GM10248 (cell line): Measurements from ENCODE around the gene GPR143.

ENCODE experiments used
- CTCF ChIA-PET: fragments of 300-600 bp; sonication (Branson Sonifier 250); formaldehyde crosslinking; extraction: SDS; loops from one replicate; lab custom pipeline; 2021; ENCODE audit warnings: antibody characterized with exemption; lab: Yijun Ruan, JAX
- POLR2A ChIA-PET: fragments of 350-650 bp; sonication (Branson Sonifier 250); formaldehyde crosslinking; extraction: SDS; loops from one replicate; lab custom pipeline; 2020; ENCODE audit warnings: antibody characterized with exemption; lab: Yijun Ruan, JAX
- DNase-seq: peaks from one replicate; pipeline ENCODE4 v3.0.0; 2012; ENCODE audit errors: extremely low spot score
- TF ChIP-seq, protein P1 (sequence below): IDR thresholded peaks from 2 replicates; pipeline ENCODE4 v1.5.1; 2012; ENCODE audit warnings: mild to moderate bottlenecking, low read depth; ENCODE audit errors: extremely low read depth, missing control alignments, control extremely low read depth

The GPR143 gene

DNA sequence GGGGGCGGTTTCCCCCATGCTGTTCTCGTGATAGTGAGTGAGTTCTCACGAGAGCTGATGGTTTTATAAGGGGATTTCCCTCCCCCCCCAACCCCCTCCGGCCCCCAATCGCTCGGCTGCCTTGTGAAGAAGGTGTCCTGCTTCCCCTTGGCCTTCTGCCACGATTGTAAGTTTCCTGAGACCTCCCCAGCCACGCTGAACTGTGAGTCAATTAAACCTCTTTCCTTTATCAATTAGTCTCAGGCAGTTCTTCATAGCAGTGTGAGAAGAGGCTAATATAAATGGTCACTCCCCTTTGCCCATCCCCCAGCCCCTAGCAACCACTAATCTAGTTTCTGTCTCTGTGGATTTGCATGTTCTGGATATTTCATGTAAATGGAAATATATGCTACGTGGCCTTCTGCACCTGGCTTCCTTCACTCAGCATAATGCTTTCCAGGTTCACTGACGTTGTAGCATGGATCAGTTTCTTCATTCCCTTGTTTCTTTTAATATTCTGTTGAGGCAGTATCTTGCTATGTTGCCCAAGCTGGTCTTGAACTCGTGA is 16.4 kb downstream of the GPR143 start:
- DNase-seq = no peak
- TF ChIP-seq, protein P1, sequence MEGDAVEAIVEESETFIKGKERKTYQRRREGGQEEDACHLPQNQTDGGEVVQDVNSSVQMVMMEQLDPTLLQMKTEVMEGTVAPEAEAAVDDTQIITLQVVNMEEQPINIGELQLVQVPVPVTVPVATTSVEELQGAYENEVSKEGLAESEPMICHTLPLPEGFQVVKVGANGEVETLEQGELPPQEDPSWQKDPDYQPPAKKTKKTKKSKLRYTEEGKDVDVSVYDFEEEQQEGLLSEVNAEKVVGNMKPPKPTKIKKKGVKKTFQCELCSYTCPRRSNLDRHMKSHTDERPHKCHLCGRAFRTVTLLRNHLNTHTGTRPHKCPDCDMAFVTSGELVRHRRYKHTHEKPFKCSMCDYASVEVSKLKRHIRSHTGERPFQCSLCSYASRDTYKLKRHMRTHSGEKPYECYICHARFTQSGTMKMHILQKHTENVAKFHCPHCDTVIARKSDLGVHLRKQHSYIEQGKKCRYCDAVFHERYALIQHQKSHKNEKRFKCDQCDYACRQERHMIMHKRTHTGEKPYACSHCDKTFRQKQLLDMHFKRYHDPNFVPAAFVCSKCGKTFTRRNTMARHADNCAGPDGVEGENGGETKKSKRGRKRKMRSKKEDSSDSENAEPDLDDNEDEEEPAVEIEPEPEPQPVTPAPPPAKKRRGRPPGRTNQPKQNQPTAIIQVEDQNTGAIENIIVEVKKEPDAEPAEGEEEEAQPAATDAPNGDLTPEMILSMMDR = no peak
- ChIA-PET POLR2A (no interaction called here), CTCF (no interaction called here)

DNA sequence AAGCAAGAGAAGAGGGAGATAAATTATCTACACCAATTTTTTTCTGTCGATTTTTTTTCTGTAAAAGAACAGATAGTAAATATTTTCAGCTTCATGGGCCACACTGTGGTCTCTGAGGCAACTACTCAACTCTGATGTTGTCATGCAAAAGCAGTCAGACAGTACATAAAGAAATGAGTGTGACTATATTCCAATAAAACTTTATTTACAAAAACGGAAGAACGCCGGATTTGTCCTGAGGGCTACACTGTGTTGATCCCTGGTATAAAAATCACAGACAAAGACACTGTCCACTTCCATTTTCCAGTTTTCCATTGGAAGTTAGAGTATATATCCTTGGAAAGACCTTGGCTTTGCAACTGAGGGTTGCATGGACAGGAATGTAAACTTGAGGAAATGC is 18.0 kb downstream of the GPR143 start:
- CTCF ChIA-PET = interaction anchor here (1.5 kb wide), 1 partner anchor 12 kb away, joined by 3 read pairs; no protein-coding TSS in a partner anchor

GRCh38 chrX:9746148-9746888 is 19.3 kb downstream of the GPR143 start:
- CTCF ChIA-PET = interaction anchor here (1.5 kb wide), 1 partner anchor 13 kb away, joined by 3 read pairs; no protein-coding TSS in a partner anchor
- POLR2A ChIA-PET = no interaction called here
- DNase-seq = no peak
- TF ChIP-seq, protein P1 = no peak

More for the DNA sequence above, 18.0 kb downstream of the GPR143 start:
- TF ChIP-seq, protein P1 = no peak
- POLR2A ChIA-PET = no interaction called here
- DNase-seq = no peak

DNA sequence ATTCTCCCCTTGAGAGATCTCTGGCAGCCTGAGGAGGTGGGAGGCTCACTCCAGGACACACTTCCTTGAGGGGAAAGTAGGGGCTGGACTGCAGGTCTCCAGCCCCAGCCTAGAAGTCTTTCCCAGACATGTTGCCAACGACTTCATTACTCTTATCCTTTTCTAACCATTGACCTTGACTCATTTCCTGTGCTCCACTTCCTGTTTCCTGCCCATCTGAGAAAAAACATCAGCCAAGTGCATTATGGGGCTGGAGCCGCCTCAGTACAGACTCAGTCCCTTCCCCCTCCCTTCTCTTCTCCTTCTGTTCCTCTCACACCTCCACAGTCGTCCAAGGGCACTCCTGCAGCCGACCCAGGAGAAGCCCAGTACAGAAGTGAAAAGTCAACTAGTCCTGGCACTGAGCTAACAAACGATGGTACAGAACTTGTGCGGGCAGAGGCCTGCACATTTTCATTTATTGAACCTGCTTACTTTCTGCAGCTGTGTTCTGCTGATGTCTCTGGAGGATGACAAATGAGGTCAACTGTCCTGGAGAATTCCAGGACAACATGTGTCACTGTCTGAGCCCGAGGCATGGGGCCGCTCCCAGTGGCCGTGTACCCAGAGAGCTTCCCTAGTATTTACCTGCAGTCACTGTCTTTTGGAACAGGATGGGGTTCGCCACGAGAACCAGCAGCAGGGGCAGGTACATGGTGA is 20.1 kb downstream of the GPR143 start:
- POLR2A ChIA-PET = no interaction called here
- no peak for DNase-seq
- TF ChIP-seq, protein P1 = no peak
- CTCF ChIA-PET = no interaction called here

GRCh38 chrX:9739130-9739529 is 26.5 kb downstream of the GPR143 start:
- CTCF ChIA-PET = no interaction called here
- DNase-seq = no peak
- TF ChIP-seq, protein P1 = no peak
- POLR2A ChIA-PET = no interaction called here

DNA sequence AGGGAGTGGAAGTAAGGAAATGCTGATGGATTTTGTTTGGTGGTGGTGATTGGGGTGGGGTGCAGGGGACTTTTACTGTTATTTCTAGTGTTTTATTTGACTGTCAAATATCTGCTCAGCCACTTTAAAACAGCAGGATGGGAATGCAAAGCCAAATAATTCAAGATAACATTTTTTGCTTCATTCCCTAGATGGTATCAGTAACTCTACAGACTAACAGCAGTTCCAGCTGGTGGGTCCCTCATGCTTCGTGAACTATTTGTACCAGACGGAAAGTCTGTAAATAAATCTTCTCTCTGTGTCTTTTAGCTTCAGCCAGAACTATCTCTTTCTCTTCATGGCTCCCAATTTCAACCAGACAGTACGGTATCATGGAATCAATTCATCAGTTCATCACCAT is 27.5 kb downstream of the GPR143 start:
- no peak for DNase-seq
- ChIA-PET POLR2A (no interaction called here), CTCF (no interaction called here)
- TF ChIP-seq, protein P1 = no peak
